GM18873 (cell line): Measurements from ENCODE around the gene GPR50.

Source experiments
- ATAC-seq: cut with Tn5 transposase; IDR thresholded peaks from one replicate; pipeline ENCODE4 v1.9.1; 2021; ENCODE audit warnings: mild to moderate bottlenecking, moderate library complexity, moderate number of reproducible peaks; ENCODE audit not compliant: unreplicated experiment, low FRiP score

Gene GPR50

GRCh38 chrX:151225843-151226242 lies 49.5 kb downstream of the GPR50 start:
- no peak for ATAC-seq

DNA sequence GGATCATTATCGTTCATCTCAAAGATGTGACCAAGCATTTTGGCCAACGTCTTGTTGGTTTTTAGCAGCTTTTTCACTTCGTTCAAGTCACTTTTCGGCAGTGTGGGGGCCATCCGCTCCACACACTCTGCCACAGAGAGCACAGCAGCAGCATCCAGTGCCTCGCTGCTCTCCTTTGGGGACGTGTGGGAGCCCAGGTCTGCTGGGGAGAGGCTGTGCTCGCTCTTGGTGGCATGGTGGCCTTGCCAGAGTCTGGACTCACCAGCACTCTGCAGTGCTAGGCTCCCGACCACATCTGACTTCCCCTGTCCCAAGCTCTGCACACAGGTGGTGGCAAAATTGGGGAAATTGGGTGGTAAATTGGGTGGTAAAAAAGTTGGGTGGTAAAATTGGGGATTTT lies 50.6 kb downstream of the GPR50 start:
- no peak for ATAC-seq

GRCh38 chrX:151227627-151228026 lies 51.2 kb downstream of the GPR50 start:
- ATAC-seq = no peak

- no peak for ATAC-seq
These were observed 52.6 kb downstream of the GPR50 start for GRCh38 chrX:151228935-151229334.
